NCI-H146 (cell line): ENCODE data around the gene PLCB1.
A peak's percentile ranks its signal among the peaks of the same experiment; 100 is the strongest.

Experiments
- DNase-seq: peaks from one replicate; lab custom pipeline; 2025; lab: John Stamatoyannopoulos, UW

Gene PLCB1

DNA sequence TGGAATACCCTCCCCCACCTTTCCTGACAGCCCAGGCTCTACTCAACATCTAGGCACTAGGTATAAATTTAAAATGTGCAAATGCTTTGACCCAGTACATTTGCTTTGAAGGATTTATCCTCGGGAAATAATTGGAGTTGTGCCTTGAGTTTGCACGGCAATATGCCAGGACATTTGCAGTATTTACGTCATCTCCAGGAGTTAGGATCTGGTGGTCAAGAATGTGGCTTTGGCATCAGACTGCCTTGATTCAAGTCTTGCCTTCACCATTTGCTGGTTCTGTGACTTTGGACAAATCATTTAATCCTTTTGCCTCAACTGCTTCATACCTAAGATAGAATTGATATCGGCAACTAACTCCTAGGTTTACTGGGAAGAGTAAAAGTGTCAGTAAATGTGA lies 169.6 kb downstream of the PLCB1 start:
- no peak for DNase-seq

DNA sequence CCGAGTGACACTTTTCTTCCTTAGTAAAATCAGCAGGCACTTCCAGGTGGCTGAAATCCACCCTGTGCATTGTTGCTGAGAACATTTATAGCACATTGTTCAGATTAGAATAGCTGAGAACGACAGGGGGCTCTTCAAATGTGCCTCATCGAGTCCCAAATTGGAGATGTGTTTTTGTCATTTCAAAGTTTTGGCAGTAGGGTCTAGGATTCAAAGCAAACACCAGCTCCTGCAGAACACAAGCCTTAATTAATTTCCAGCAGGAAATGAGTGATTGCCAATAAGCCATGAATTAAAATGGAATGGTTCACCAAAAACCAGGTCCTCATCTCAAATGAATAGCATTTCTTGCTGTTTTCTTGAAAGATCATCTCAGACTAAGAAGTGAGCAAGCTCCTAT lies 171.6 kb downstream of the PLCB1 start:
- DNase-seq: peak; percentile 25

DNA sequence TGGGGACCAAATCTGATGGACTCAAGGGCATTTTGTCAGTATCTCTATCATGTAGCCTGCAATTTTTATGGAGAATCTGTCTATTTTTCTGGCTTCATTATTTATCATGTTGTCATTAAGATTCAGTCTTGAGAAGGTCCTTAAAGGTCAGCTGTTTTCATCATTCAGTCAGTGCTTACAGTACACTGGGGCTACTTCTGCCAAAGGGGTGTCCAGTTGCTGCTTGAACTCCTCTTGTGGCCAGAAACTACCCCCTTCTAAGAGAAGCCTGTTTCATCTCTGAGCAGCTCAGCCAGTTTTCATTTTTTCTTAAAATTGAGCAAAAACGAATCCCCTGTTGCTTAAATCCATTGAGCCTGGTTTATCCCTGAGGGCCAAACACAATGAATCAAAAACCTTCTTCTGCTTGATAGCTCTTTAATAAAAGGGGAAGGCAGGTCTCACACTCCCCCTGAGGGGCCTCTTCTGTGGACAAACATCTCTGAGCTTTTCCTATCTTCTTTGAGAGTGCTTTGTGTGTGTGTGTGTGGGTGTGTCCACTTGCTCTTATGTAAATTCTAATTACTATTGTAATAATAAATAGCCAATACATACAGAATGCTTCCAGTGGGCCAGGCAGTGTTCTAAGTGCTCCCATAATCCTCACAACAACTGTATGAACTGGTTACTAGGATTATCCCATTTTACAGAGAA lies 172.2 kb downstream of the PLCB1 start:
- DNase-seq: peak; percentile 63

DNA sequence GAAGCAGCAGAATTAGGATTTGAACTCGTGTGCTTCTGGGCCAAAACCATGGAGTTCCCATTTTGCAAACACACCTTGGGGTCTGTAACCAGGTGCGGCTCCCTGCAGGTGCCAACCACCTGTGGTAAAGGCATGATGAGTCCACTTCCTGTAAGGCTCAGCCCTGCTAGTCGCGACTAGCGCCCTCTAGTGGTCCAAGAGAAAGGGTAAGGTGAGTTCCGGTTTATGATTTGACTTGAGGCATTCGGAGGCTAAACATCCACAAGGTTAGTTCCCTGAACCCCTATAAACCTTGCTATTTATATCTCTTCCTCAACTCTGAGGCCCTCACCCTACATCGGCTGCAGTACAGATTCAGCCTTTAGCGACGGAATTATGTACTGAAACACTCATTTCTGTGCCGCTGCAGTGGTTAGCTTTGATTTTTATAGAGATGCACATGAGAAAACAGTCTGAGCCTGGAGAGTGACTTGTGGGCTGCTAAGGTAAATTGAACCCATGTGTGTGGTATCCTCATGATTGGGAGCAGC lies 173.4 kb downstream of the PLCB1 start:
- peak; percentile 89 for DNase-seq

DNA sequence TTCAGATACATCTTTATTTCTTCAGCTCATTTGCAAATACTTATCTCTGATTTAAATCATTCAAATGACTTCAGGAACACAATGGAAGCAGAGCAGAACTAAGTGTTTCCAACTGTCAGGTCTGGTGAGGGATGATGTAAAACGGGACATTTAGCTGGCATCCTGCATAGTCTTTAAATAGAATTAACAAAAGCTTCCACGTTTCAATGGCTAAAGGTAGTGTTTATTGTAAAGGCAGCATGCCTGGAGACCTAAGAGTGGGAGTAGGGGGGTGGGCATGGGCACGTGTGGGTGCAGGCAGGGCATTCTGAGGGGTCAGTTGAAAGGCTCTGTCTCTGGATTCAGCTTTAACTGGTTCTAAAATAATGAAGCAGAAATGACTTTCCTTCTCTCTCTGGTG lies 174.9 kb downstream of the PLCB1 start:
- DNase-seq: no peak

DNA sequence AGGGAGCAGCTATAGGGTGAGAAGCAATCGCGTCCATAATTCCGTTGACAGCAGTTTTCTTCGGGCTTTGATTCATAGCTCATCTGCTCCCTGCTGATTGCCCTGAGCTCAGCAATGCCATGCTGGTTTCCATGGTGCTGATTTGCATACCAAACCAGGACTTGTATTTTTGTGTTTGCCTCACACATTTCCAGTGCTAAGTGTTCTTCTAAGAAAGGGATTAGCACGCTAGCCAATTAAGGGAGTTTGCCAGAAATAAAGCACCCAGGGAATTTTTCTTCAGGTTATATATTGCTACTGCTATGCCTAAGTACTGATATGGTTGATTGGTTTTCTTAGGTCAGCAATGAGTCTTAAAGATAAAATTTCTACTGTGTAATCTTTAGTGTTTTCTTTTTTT lies 177.6 kb downstream of the PLCB1 start:
- peak; percentile 60 for DNase-seq

DNA sequence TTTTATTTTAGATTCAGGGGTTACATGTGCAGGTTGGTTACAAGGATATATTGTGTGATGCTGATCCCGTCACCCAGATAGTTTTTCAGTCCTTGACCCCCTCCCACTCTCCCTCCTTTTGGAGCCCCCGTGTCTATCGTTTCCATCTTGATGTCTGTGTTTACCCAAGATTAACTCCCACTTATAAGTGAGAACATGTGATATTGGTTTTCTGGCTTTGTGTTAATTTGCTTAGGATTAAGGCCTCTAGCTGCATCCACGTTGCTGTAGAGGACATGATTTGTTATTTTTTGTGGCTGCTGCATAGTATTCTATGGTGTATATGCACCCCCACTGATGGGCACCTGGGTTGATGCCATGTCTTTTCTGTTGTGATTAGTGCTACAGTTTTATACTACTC lies 178.6 kb downstream of the PLCB1 start:
- no peak for DNase-seq

DNA sequence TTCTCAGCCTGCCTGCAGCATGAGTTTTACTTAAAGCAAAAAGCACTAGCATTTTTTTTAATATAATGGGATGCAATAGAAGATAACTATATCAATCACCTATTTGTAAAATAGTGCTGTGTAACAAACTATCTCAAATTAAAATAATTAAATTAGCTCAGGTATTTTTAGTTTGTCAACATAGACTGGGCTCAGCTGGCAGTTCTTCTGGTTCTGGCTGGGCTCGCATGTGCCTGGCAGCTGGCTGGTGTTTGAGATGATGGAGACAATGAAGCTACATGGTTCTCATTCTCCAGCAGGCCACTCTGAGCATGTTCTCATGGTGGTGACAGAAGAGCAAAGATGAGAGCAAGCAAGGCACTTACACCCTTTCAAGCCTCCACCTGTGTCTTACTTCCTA lies 181.0 kb downstream of the PLCB1 start:
- DNase-seq: no peak

DNA sequence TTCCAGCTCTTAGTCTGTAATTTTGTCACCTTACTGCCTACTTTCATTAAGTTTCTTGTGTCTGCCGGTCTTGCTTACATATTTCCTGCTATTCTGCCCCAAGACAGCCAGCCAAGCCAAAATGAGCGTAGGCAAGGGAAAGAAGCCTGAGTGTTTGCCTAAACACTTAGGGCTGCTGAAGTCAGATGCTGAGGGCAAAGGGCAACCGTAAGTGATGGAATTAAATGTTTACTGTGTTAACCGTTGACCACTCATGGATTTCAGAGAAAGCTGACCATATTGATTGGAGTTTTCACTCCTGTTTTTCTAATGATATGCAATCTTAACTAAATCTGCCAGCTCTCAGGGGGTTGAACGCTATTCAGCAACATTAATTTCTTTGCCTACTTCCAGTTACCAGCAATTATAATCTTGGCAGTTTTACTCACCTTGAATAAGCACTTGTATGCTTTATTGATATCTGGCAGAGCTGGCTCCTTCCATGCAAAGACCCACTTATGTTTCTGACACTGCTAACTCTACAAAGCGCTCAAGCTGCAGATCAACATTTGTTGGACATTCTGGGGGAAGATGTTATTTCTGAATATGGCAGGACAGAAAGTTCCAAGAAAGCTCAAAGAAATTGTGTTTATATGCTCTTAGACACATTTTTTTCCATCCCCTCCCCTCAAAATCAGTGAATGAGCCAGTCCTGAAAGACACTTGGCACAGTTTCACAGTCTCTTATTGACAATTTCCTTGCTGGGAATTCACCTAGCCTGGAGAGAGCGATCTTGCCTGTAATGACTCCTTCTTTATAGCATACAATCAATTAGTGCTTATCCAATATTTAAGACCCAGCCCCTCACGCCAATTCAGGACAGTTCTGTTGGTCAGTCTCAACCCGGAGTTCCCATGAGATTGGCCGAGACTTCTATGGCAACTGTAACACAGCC lies 183.8 kb downstream of the PLCB1 start:
- no peak for DNase-seq

DNA sequence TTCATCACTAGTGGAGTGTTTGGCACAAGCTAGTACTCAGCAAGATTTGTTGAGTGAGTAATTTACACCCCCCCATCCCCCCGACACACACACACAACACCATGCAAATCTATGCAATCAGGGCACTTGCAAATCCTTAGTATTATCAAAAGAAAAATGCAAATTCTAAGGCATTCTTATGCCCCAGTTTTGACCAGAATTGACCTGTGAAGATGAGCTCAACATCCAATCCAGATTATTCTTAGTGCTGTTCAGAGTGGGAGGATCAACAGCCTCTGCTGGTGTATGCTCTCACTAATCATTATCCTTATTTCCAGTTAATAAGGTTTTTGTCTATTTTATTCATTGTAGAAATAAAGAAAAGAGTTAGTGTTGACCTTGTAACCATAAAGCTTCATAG lies 185.4 kb downstream of the PLCB1 start:
- no peak for DNase-seq

DNA sequence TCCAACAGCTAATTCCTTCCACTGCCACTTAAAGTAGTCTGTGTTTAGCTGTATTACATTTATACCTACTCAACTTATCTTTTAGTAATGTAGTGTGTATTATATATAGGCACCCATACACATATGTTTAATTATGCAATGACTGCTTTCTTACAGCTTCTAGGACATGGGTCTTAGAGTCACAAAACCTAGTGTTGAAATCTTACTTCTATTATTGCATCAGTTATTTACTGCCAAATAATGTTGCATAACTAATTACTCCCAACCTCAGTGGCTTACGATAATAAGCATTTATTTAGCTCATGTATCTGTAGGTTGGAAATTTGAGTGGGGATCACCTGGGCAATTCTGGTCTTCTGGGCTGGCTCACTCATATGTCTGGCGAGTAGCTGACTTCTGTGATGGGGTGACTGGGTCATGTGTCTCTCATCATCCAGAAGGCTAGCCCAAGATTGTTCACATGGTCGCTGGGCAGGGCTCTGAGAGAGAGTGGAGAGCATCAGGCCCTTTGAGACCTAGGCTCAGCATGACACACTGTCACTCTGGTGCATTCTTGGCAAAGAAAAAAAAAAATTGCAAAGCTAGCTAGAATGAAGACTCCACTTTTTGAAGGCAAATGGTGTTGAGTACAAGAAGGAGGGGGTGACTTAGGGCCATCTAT lies 187.0 kb downstream of the PLCB1 start:
- DNase-seq: no peak

DNA sequence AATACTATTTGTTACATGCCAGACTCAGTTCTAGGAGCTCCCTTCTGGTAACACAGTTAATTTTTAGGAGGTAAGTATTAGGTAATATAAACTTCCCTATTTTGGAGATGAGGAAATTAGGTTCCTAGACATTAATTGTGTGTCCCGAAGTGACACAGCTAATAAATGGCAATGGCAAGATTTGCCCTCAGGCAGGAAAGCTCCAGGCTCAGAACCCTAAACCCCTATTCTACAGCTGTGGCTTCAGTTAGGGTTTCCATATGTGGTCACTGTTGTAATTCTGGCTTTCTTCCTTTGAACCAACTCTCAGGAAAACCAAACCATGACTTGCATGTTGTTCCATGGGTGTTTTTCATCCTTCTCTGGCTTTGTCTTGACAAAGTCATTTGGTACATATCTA lies 188.2 kb downstream of the PLCB1 start:
- DNase-seq: no peak

DNA sequence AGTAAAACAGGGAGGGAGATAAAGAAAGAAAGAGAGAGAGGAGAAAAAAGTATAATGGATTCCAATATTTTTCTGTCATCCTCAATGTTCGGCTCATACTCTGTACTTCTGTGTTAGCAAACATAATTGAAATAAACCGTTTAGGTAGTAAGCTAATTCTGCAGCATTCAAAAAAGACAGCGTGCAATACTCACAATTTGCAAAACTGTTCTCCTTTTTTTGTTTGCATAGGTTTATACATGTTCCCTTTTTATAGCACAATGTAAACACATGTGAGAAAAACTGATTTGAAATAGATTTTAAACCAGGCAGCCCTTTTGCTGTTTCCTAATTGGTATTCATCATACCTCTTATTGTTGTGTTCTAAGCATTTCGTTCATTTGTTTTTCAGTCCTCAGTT lies 188.9 kb downstream of the PLCB1 start:
- DNase-seq: no peak

DNA sequence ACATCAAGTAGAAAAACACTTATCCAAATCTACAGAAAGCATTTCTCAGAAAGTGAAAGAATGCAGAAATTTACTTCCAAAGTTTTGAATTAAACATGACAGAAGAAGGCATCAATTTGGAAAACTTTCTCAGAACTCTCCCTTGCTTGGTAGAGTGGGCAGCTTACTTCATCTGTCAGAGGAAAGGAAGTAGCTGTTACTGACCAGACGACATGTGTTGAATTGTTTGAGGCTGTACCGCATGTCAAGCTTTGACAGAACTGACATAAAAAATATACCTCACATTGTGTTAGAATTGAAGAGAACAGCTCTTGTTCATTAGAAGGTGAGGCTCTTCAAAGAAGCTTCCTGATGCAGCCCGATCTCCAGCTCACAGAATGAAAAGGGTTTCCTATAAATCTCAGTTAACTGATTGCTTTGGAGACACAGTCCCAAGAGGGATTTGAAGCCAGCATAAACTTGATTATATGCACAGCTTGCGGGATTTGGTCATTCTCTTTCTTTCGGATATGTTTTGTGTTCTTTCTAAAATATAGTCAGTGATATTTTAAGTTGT lies 190.7 kb downstream of the PLCB1 start:
- DNase-seq: no peak

DNA sequence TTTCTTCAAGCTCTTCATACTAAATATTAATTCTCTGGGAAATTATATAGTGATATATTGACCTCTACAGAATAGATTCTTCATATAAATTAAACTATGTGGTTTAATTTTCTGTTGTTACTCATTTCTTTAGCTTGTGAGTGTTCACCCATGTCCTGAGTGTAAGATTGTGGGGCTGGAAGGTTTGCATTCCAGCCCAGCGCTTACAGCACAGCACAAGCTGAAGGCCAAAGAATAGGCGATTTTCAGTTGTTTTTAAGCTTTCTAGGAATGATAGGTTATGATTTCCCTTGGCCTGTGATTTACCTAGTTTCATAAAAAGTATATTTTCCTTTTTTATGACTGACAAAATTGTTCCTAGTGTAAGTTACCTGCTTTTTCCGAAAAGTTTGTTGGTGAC lies 194.1 kb downstream of the PLCB1 start:
- DNase-seq: no peak

DNA sequence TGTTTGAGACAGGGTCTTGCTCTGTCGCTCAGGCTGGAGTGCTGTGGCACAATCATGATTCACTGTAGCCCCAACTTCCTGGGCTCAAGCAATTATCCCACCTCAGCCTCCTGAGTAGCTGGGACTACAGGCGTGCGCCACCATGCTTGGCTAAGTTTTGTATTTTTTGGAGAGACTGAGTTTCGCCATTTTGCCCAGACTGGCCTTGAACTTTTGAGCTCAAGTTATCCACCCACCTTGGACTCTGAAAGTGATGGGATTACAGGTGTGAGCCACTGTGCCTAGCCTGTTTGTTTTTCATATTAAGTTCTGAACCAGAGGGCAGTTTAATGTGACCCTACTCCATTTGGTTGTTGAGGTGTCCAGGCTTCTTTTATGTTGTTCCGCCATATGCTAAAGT lies 194.8 kb downstream of the PLCB1 start:
- no peak for DNase-seq

DNA sequence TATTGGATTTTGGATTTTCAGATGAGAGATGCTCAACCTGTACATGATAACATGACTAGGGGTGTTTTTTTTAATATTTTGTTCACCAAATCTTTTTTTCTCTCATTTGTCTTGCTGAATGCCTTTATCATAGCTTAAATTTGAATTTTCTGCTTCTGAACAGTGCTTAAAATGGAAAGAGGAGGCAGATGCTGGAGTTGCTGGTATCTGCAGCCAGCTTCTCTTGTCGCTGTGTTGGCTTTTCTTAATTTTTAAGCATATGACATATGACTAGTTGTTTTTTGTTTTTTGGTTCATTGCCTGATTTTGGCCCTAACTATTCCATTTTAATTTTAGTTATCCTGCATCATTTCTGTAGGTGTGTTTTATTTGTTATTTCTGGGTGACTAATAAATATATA lies 196.1 kb downstream of the PLCB1 start:
- DNase-seq: no peak

DNA sequence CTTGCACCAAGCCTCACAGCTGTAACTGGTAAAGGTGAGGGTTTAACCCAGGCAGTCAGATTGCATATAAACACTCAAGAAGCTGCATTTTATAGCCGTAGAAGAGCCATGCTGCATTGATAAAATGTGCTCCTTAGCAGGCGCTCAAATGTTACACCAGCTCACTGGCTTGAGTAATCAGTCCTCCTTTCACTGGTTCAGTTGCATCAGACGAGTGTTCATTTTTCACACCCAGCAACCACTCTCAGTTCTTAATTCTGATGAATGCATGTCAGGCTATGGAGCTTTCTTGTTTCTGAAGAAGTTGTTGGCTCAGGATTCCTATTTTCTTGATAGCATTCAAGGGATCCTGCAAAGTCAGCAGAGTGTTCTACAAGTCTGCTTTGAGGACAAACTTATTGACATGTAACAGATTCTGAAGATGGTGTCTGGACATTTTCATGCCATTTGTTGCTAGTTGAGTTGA lies 198.3 kb downstream of the PLCB1 start:
- no peak for DNase-seq

DNA sequence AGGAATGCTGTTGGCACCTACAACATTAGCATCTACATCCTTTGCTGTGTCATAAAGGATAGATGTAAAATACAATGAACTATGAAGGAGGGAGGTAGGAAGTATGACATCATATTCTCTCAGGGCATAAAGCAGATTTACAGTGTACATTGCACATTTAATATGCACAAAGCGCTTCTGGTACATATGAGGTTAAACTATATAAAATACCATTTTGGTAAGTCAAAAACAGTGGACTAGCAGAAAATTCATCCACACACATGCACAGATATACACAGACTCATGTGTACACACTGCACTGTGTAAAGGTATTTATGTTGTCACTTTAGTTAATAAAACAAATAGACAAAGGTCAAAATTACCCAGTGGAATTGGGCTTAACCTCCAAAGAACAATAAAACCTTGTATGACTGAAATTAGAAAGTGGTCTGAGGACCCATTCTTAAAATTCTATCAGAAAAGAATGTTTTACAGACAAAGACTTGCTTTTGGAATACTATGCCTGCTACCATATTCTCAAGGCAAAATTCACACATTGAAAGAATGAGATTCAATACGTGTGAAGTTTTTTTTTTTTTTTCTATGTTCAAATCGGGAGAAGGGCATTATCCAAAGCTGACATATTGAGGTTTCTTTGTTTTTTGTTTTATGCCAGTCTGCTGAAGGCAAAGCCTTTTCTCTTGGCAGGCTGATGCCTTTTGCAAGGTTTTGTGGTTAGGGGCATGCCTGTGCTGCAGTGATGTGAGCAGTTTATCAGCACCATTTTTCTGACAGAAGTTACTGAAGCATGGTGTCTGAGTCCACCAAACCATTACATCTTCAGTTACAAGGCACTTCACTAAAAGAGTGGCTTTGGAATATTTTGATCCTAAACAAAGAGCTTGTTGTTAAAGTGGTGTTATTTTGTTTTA lies 199.0 kb downstream of the PLCB1 start:
- DNase-seq: no peak

DNA sequence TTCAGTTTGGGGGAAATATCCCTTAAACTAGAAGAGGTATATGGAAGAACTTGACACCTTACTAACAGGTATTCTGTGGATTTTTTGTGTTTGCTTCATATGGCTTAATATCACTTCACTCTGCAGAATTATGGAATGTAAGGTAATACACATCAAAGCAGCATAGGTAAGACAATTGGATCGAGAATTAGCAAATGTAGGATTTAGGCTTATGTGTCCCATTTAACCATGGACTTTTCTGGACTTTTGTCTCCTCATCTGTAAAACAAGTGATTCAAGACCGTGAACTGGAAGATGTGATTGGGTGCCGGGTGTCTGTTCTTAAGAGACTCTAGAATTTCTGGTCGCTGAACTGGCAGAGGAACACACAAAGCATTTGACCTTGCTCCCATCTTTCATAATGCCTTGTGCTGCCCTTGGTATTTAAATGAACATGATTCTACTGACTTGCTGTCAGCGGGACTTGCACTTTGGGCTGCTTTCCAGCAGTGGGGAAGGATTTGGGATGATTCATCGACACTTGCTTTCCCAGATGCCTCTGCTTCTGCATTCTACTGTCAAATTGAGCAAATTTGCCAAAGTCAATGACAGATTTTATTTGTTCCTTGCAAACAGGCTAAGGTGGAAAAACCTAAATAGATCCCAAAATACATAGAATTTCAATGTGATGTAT lies 199.8 kb downstream of the PLCB1 start:
- no peak for DNase-seq

DNA sequence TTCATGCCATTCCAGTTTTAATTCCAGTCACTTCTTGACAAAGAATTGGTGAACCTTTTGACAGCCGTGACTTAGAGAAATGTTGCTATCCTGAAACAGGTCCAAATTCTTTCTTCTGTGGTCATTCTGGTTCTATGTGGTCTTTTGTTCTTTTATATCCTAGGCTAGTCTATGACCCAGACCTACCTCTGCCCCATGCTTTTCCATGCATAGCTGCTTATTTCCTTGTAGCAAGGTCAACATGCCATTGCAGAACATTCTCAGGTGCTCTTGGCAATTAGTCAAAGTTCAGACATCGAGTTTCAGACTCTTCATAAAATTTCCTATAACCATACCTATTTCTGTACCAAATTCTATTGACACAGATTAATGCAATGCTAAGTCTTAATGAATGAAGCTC lies 202.6 kb downstream of the PLCB1 start:
- DNase-seq: no peak
